Neural progenitor cell (in vitro differentiated cells): ENCODE data around the gene PRPF38A.

ENCODE experiments used
- CTCF ChIP-seq: fragments of 200-600 bp; sonication (generic); IDR thresholded peaks from 2 replicates; pipeline ENCODE4 v1.5.1; 2017; ENCODE audit warnings: antibody characterized with exemption, mild to moderate bottlenecking
- EZH2 ChIP-seq: fragments of 200-600 bp; sonication (generic); IDR thresholded peaks from 2 replicates; pipeline ENCODE4 v1.6.1; 2017; ENCODE audit warnings: antibody characterized with exemption, mild to moderate bottlenecking, moderate library complexity

GRCh38 chr1:52365746-52366516 lies 38.5 kb upstream of the PRPF38A start, which contains the start of gene CC2D1B:
- TF ChIP-seq CTCF: peak; percentile 11
- TF ChIP-seq EZH2: no peak
